HepG2 (cell line): ENCODE measurements around the gene APOA1. TPM values are rescaled to one million over a fixed set of nuclear protein-coding genes. Genes with fewer than 3 reads are reported as not detected.

Experiments used
- AGO2 ChIP-seq: fragments of 200-400 bp; formaldehyde crosslinking; optimal IDR thresholded peaks from 2 replicates; pipeline ENCODE3; 2017; ENCODE audit warnings: mild to moderate bottlenecking, low read depth, low read length, moderate library complexity
- DPF2 ChIP-seq: sonication (generic); formaldehyde crosslinking; IDR thresholded peaks from 2 replicates; pipeline ENCODE4 v1.4.0; 2020; ENCODE audit warnings: mild to moderate bottlenecking, low read depth, missing genetic modification reagents, borderline replicate concordance
- DR1 ChIP-seq: sonication (generic); formaldehyde crosslinking; IDR thresholded peaks from 2 replicates; pipeline ENCODE4 v1.8.0; 2021; ENCODE audit warnings: mild to moderate bottlenecking, missing genetic modification reagents, inconsistent platforms
- FOXK2 ChIP-seq: fragments of 450-650 bp; IDR thresholded peaks from 2 replicates; pipeline ENCODE4 v1.6.1; 2016
- GATA4 ChIP-seq: sonication (generic); IDR thresholded peaks from 2 replicates; pipeline ENCODE4 v1.6.1; 2016; ENCODE audit warnings: antibody characterized with exemption, low read depth, borderline replicate concordance
- HDAC6 ChIP-seq: fragments of 200-600 bp; sonication (generic); IDR thresholded peaks from 2 replicates; pipeline ENCODE4 v1.7.0; 2017; ENCODE audit warnings: mild to moderate bottlenecking, antibody characterized with exemption, low read length, low read depth
- IKZF4 ChIP-seq: sonication (generic); formaldehyde crosslinking; IDR thresholded peaks from 2 replicates; pipeline ENCODE4 v1.5.1; 2020; ENCODE audit warnings: borderline replicate concordance, mild to moderate bottlenecking, low read depth, missing genetic modification reagents; ENCODE audit errors: not compliant biosample characterization
- NCOA2 ChIP-seq: sonication (generic); formaldehyde crosslinking; IDR thresholded peaks from 2 replicates; pipeline ENCODE4 v1.8.0; 2022; ENCODE audit warnings: inconsistent platforms
- NFKBIZ ChIP-seq: IDR thresholded peaks from 2 replicates; pipeline ENCODE4 v1.6.1; 2018; ENCODE audit warnings: missing genetic modification reagents, missing compliant biosample characterization
- NR1H2 ChIP-seq: sonication (generic); formaldehyde crosslinking; IDR thresholded peaks from 2 replicates; pipeline ENCODE4 v1.8.1; 2022; ENCODE audit warnings: low read depth, missing genetic modification reagents, borderline replicate concordance
- NR2F1 ChIP-seq, 2 experiments: fragments of 450-650 bp in 1 of 2; formaldehyde crosslinking in 1 of 2; IDR thresholded peaks; 2 replicates each; pipeline versions ENCODE4 v1.5.0 to v1.6.1; 2016 to 2020; ENCODE audit warnings: mild to moderate bottlenecking in 1 of 2, missing compliant biosample characterization in 1 of 2, missing genetic modification reagents in 1 of 2, moderate library complexity in 1 of 2
- PAX8 ChIP-seq: sonication (generic); formaldehyde crosslinking; IDR thresholded peaks from 2 replicates; pipeline ENCODE4 v1.8.0; 2022; ENCODE audit warnings: mild to moderate bottlenecking, missing genetic modification reagents, borderline replicate concordance
- RARA ChIP-seq: IDR thresholded peaks from 2 replicates; pipeline ENCODE4 v1.6.1; 2016; ENCODE audit warnings: missing genetic modification reagents, missing compliant biosample characterization
- TEAD3 ChIP-seq: optimal IDR thresholded peaks from 2 replicates; pipeline ENCODE3; 2016; ENCODE audit warnings: borderline replicate concordance
- XRCC5 ChIP-seq: fragments of 200-400 bp; formaldehyde crosslinking; optimal IDR thresholded peaks from 2 replicates; pipeline ENCODE3; 2017; ENCODE audit warnings: mild to moderate bottlenecking, low read length
- ZBTB3 ChIP-seq: sonication (generic); formaldehyde crosslinking; IDR thresholded peaks from 2 replicates; pipeline ENCODE4 v1.4.0; 2020; ENCODE audit warnings: low read depth, mild to moderate bottlenecking, moderate library complexity, missing genetic modification reagents, borderline replicate concordance
- ZC3H4 ChIP-seq: sonication (generic); formaldehyde crosslinking; IDR thresholded peaks from 2 replicates; pipeline ENCODE4 v1.4.0; 2020; ENCODE audit warnings: missing genetic modification reagents, borderline replicate concordance
- ZKSCAN1 ChIP-seq: fragments of 150-350 bp; IDR thresholded peaks from 2 replicates; pipeline ENCODE4 v1.6.1; 2014; ENCODE audit warnings: low read length
- ZMYM4 ChIP-seq: sonication (generic); formaldehyde crosslinking; IDR thresholded peaks from 2 replicates; pipeline ENCODE4 v1.8.1; 2023; ENCODE audit warnings: mild to moderate bottlenecking, missing genetic modification reagents
- ZNF143 ChIP-seq: sonication (generic); formaldehyde crosslinking; IDR thresholded peaks from 2 replicates; pipeline ENCODE4 v1.4.0; 2020; ENCODE audit warnings: missing genetic modification reagents
- ZNF333 ChIP-seq: sonication (generic); formaldehyde crosslinking; IDR thresholded peaks from 2 replicates; pipeline ENCODE4 v1.4.0; 2020; ENCODE audit warnings: mild to moderate bottlenecking, missing genetic modification reagents, borderline replicate concordance
- ZNF431 ChIP-seq: sonication (generic); formaldehyde crosslinking; IDR thresholded peaks from 2 replicates; pipeline ENCODE4 v1.9.0; 2022; ENCODE audit warnings: missing genetic modification reagents, low read depth, mild to moderate bottlenecking, borderline replicate concordance
- ZNF446 ChIP-seq: sonication (generic); formaldehyde crosslinking; IDR thresholded peaks from 2 replicates; pipeline ENCODE4 v1.5.0; 2020; ENCODE audit warnings: mild to moderate bottlenecking, missing genetic modification reagents
- ZNF891 ChIP-seq: sonication (generic); formaldehyde crosslinking; IDR thresholded peaks from 2 replicates; pipeline ENCODE4 v1.5.0; 2020; ENCODE audit warnings: mild to moderate bottlenecking, missing genetic modification reagents
- ZSCAN20 ChIP-seq: sonication (generic); formaldehyde crosslinking; IDR thresholded peaks from 2 replicates; pipeline ENCODE4 v1.4.0; 2020; ENCODE audit warnings: missing genetic modification reagents, mild to moderate bottlenecking, borderline replicate concordance
- polyA plus RNA-seq, 8 experiments: library from polyadenylated mRNA; depleted of rRNA in 3 of 8; stranded (reverse) in 7 of 8; unstranded in 1 of 8; fragments of >200 nt; fragmentation: Illumina TruSeq in 4 of 8; extraction: Trizol in 4 of 8; gene quantifications; 2 replicates each; pipeline versions ENCODE4 v1.2.1 to v1.2.3, GENCODE V29; 2011 to 2016; ENCODE audit warnings: low read depth in 4 of 8, missing spikeins in 1 of 8, mixed read lengths in 1 of 8; ENCODE audit not compliant: insufficient read depth in 1 of 8
- total RNA-seq, 5 experiments: library from RNA; depleted of rRNA; stranded (reverse); fragments of >200 nt; fragmentation: Illumina TruSeq; extraction: Trizol; gene quantifications; 2 replicates each; pipeline ENCODE4 v1.2.3, GENCODE V29; 2016; ENCODE audit warnings: low read depth in 1 of 5
- TF ChIP-seq, protein P1 (sequence below): sonication (generic); formaldehyde crosslinking; IDR thresholded peaks from 2 replicates; pipeline ENCODE4 v1.4.0; 2020; ENCODE audit warnings: missing genetic modification reagents, low read depth, mild to moderate bottlenecking, borderline replicate concordance
- TF ChIP-seq, protein P2 (sequence below): IDR thresholded peaks from 2 replicates; pipeline ENCODE4 v1.6.1; 2012; ENCODE audit warnings: low read length, improper control_type of control experiment

Gene APOA1
- total and polyA plus RNA-seq, 2 of the 13 experiments (the other 11 are each of a cell fraction or from before 2014, with no cell fraction given): 1,973 to 5,485 TPM

DNA sequence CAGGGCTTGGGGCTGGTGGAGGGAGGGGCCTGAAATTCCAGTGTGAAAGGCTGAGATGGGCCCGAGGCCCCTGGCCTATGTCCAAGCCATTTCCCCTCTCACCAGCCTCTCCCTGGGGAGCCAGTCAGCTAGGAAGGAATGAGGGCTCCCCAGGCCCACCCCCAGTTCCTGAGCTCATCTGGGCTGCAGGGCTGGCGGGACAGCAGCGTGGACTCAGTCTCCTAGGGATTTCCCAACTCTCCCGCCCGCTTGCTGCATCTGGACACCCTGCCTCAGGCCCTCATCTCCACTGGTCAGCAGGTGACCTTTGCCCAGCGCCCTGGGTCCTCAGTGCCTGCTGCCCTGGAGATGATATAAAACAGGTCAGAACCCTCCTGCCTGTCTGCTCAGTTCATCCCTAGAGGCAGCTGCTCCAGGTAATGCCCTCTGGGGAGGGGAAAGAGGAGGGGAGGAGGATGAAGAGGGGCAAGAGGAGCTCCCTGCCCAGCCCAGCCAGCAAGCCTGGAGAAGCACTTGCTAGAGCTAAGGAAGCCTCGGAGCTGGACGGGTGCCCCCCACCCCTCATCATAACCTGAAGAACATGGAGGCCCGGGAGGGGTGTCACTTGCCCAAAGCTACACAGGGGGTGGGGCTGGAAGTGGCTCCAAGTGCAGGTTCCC lies 7.8 kb downstream of the APOA1 start, which contains the start of gene APOC3 (continued):
- TF ChIP-seq NR1H2 (CRISPR knock-in tag) (0 out of 2 replicates have a peak, but pooled peaks have one; percentile 67), GATA4 (peak; percentile 78; the same call in 1 of the 2 replicates), FOXK2 (no peak), ZNF446 (CRISPR knock-in tag) (peak; percentile 26; the same call in 1 of the 2 replicates), DR1 (peak; percentile 83; the same call in 1 of the 2 replicates), ZBTB3 (peak; percentile 11; the same call in 1 of the 2 replicates), ZC3H4 (peak; percentile 94), NR2F1 (CRISPR knock-in tag; IDR thresholded peaks at IDR 0.05) (peak; percentile 62 to 81), ZNF891 (peak; percentile 27; the same call in 1 of the 2 replicates), ZMYM4 (peak; percentile 80), XRCC5 (peak; percentile 59), HDAC6 (no peak), ZSCAN20 (CRISPR knock-in tag) (no peak), AGO2 (peak; percentile 58), ZNF333 (CRISPR knock-in tag) (0 out of 2 replicates have a peak, but pooled peaks have one; percentile 36), PAX8 (peak; percentile 88; the same call in 1 of the 2 replicates), DPF2 (CRISPR knock-in tag) (peak; percentile 59), NCOA2 (CRISPR knock-in tag) (peak; percentile 64), TEAD3 (peak; percentile 12), IKZF4 (CRISPR knock-in tag) (peak; percentile 69), ZNF143 (CRISPR knock-in tag) (0 out of 2 replicates have a peak, but pooled peaks have one; percentile 27), ZKSCAN1 (no peak), ZNF431 (CRISPR knock-in tag) (no peak), NFKBIZ (CRISPR knock-in tag) (0 out of 2 replicates have a peak, but pooled peaks have one; percentile 12), RARA (CRISPR knock-in tag) (peak; percentile 85)
- TF ChIP-seq, protein P1, sequence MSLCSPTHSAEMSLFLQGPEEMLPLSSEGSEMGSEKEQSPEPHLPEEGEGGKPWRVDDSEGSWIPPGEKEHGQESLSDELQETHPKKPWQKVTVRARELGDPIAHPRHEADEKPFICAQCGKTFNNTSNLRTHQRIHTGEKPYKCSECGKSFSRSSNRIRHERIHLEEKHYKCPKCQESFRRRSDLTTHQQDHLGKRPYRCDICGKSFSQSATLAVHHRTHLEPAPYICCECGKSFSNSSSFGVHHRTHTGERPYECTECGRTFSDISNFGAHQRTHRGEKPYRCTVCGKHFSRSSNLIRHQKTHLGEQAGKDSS (CRISPR knock-in tag): no peak; the same call in 1 of the 2 replicates
- TF ChIP-seq, protein P2, sequence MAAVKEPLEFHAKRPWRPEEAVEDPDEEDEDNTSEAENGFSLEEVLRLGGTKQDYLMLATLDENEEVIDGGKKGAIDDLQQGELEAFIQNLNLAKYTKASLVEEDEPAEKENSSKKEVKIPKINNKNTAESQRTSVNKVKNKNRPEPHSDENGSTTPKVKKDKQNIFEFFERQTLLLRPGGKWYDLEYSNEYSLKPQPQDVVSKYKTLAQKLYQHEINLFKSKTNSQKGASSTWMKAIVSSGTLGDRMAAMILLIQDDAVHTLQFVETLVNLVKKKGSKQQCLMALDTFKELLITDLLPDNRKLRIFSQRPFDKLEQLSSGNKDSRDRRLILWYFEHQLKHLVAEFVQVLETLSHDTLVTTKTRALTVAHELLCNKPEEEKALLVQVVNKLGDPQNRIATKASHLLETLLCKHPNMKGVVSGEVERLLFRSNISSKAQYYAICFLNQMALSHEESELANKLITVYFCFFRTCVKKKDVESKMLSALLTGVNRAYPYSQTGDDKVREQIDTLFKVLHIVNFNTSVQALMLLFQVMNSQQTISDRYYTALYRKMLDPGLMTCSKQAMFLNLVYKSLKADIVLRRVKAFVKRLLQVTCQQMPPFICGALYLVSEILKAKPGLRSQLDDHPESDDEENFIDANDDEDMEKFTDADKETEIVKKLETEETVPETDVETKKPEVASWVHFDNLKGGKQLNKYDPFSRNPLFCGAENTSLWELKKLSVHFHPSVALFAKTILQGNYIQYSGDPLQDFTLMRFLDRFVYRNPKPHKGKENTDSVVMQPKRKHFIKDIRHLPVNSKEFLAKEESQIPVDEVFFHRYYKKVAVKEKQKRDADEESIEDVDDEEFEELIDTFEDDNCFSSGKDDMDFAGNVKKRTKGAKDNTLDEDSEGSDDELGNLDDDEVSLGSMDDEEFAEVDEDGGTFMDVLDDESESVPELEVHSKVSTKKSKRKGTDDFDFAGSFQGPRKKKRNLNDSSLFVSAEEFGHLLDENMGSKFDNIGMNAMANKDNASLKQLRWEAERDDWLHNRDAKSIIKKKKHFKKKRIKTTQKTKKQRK: no peak
